SKM-1 treated with dmso at 0.1 percent for 144 hours (cell line): ENCODE results near the gene CES5A.
A peak's percentile ranks its signal among the peaks of the same experiment; 100 is the strongest.
"Not testable (repeated sequence)": the region's sequence is repeated elsewhere in the genome, so short reads cannot be mapped to it uniquely, and the experiment has no call there.

Source experiments
- DNase-seq: peaks from one replicate; lab custom pipeline; 2025; ENCODE audit not compliant: unreplicated experiment; lab: John Stamatoyannopoulos, UW

The CES5A gene, protein sequence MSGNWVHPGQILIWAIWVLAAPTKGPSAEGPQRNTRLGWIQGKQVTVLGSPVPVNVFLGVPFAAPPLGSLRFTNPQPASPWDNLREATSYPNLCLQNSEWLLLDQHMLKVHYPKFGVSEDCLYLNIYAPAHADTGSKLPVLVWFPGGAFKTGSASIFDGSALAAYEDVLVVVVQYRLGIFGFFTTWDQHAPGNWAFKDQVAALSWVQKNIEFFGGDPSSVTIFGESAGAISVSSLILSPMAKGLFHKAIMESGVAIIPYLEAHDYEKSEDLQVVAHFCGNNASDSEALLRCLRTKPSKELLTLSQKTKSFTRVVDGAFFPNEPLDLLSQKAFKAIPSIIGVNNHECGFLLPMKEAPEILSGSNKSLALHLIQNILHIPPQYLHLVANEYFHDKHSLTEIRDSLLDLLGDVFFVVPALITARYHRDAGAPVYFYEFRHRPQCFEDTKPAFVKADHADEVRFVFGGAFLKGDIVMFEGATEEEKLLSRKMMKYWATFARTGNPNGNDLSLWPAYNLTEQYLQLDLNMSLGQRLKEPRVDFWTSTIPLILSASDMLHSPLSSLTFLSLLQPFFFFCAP

DNA sequence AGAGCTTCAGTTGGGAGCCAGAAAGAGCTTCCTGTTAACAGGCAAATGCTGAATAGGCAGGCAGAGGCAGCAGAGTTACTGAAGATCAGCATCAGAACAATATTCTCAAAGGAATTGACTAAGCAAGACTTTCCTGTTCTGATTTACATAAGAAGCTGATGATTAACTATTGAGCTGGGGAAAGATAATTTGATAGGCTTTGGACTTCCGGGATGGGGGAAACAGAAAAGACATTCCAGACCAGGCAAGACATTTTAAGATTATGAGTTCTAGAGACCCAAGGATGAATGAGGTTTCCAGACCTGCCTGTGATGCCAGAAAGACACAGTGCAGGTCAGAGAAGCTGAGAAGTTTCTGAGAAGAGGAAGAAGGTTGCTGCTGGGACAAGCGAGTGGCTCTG lies at the start of gene CES5A:
TSS of gene CES5A (minus strand) at position 101 of the 400 bp plus-strand sequence. CDS start 152 bp downstream, outside the sequence.
- DNase-seq = no peak

DNA sequence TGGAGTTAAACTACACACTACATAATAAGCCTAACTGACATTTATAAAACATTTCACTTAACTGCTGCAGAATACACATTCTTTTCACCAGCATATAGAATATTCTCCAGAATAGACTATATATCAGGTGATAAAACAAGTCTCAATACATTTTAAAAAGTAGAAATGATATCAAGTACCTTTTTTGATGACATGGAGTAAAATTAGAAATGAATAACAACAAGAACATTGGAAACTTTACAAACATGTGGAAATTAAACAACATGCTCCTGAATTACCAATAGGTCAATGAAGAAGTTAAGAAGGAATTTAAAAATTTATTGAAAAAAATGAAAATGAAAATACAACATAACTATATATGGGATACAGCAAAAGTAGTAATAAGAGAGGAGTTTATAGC lies 47.5 kb upstream of the CES5A start:
- no peak for DNase-seq

DNA sequence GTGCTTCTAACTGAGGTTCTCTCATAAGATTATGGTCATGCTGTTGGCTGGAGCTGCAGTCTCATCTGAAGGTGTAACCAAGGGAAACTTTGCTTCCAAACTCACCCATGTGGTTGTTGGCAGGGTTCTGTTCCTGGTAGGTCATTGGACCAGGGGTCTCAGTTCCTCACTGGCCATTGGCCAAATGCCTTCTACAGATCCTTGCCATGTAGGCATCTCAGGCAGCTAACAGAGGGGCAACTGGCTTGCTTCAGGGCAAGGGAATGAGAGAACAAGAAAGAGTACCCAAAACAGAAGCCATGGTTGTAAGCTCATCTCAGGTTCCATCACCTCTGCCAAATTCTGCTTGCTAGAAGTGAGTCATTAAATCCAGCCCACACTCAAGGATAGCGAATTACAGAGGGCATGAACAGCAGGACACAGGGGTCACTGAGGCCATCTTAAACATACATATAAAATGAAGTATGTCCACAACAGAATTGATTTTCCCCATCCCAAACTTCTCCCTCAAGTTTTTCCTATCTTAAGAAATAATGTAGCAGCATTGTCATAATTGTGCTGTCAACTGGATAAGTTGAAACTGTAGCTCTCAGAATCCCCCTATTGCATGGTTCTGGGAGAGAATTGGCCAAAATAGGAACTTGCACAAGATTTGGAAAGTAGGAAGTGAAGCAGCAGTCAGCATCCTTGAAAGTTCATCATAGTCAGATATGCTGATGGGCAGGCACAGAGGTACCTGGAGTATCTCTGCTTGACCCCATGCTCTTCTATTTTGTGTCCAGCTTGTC lies 42.4 kb upstream of the CES5A start:
- peak; percentile 1 for DNase-seq

DNA sequence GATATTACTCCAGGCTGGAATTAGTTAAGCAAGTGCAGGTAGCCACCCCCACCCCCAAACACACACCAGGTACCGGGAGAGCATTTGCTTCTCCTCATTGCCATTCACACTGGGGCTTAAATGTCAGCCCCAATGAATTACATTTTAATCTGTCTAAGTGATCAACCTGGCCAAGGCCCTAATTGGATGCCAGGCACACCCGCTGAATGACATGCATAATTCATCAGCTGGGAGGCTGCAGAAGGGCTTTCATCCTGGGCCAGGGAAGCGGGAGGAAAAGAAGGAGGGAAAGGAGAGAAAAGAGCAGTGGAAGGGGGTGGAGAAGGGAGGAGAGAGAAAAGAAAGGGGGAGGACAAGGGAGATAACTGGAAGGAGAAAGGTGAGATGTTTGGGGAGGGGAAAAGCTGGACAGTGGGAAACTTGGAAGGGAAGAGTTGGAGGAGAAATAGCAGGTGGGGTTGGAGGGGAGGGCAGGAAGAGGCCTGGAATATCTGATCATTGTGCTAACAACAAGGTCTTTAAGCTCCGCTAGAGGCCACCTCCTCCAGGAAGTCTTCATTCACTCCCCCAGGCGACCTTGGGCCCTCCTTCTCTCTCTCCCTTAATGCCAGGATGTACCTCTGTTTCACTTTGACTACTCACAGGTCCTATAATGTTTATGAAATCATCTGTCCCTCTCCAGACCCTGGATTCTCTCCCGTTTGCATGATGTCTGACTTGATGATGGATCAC lies 40.1 kb upstream of the CES5A start:
- DNase-seq = no peak

DNA sequence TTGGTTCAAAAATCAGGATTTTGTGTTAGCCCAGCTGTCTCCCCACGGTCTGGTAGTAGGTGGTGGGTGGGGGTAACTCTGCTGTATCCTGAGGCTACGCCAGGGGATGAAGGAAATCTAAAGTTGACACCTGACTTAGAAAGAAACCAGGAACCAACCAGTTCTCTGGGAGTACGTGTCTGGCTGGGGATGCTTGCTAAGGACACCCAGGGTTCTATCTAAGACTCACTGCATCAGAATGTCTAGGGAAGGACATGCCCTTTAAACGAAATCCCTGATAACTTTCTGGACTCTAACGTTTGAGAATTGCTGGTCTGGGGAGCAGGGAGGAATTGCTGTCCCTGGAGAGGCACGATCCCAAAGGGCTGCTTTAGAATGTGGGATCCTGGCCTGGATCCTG lies 39.2 kb upstream of the CES5A start:
- DNase-seq = no peak

DNA sequence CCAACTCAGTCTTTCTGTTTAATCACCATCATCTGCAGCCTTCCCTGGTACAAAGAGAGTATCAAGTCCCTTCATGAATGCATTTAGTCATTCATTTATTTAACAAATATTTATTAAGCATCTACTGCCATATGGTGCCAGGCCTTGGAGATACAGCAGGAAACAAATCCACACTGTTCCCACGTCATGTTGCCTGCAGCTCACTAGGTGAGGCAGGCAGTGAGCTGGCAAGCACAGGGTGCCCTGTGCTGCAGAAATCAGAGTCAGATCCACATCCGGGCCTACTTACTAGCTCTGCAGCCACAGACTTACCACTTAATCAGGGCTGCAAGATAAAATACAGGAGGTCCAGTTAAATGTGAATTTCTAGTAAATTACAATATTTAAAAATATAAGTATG lies 38.5 kb upstream of the CES5A start:
- DNase-seq = no peak

DNA sequence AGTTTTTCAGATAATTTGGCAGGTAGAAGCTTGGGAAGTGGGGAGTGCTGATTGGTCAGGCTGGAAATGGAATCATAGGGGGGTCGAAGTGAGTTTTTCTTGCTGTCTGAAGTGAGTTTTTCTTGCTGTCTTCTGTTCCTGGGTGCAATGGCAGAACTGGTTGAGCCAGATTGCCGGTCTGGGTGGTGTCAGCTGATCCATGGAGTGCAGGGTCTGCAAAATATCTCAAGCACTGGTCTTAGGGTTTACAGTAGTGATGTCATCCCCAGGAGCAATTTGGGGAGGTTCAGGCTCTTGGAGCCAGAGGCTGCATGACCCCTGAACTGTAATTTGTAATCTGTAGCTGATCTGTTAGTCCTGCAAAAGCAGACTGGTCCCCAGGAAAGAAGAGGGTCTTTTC lies 37.9 kb upstream of the CES5A start:
- not testable (repeated sequence) for DNase-seq

DNA sequence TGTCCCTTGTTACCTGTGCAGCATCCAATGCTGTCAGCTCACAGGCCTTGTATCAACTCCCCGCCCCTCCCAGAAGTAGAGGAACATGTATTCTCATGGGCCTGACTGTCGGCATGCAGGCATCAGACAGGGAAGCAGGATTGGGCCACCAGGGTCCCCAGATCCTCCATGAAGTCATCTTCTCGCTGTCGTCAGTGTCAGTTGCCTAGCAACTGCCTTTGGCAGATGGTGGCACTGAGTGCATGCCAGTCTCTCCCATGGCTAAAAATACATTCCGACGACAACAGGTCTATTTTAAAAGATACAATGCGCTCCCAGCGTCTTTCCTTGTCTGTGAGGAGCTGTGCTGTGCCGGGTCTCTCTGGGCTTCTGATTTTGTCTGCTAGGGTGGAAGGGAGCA lies 36.8 kb upstream of the CES5A start:
- no peak for DNase-seq

DNA sequence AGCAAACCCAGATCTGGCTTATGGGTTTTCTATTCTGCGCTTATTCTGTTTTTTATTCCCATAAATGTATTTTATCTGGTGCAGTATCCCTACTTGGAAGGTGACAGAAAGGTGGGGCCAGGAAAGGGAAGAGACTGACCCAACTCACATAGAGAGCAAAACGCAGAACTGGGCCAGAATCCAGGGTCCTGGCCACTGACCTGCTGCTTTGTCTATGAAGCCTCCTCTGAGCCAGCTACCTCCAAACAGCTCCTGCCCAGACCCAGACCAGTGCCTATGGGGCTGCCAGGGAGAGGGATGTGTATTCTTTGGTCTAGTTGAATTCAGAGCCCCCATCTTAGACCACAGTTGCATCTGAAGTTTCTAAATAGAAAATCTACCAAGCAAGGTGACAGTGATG lies 36.4 kb upstream of the CES5A start:
- DNase-seq = no peak

DNA sequence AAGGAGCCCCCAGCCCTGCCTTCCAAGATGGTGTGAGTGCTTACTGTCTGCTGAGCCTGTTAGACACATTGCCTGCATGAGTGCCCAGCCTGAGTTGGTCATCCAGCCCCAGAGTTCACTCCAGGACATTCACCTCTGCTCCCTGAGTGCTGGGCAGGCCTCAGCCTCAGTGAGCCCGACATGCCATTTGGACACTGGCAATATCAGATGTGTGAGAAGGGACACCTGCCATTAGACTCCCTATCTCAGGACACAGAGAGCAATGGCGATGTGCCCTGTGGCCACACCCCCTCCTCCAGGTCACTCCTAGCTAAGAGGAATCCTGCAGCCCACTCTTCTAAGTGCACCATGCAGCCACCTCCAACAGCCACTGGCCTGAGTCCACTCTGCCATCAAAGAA lies 34.7 kb upstream of the CES5A start:
- DNase-seq = no peak

DNA sequence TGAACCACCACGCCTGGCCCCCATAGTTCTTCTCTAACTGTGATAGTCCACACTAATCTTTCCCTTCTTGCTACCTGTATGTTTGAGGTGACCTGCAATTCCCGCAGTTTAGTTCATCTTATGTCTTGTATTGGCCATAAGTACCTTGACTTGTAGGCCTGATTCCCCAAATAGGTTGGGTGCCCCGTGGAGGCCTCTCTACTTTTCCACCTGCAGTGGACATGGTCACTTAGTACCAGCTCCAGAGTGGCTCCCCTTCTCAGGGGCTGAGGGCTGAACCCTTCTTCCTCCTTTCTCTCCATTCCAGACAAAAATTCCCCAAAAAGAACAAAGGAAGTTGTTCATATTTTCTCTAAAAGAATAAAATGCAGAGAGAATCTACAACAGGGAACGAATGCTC lies 33.5 kb upstream of the CES5A start:
- DNase-seq = no peak

DNA sequence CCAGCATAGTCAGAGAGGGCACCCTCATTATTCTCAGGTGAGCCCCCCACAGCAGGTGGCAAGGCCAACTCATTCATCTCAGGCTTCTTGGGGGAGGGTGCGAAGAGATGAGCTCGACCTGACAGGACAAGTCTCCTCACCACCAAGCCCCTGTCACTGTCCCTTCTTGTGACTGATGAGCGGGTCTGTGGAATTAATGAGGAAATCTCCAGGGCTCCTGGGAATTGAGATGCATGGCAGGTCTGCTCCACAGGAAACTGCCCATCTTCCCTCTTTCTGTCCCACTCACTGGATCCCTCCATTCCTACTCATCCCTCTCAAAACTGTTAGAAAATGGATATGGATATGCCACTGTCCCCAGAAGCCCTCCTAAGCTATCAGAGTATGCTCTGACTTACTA lies 32.5 kb upstream of the CES5A start:
- DNase-seq = no peak

DNA sequence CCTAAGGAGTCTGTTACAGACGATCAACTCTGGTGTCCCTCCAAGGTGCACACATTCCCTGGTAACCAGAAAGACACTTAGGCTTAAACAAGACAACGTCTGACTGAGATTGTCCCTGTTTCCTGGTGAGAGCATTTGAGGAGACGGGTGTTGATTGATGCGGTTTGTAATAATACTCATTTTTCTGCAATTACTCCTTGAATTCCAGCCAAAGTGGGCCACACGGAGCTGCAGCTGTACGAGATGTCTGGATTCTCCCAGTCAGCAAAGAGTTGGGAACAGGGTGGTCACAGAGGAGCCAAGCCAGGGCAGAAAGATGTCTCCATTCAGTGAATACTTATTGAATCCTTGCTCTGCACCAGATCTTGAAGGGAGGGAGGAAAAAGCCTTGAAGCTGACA lies 30.9 kb upstream of the CES5A start:
- no peak for DNase-seq

DNA sequence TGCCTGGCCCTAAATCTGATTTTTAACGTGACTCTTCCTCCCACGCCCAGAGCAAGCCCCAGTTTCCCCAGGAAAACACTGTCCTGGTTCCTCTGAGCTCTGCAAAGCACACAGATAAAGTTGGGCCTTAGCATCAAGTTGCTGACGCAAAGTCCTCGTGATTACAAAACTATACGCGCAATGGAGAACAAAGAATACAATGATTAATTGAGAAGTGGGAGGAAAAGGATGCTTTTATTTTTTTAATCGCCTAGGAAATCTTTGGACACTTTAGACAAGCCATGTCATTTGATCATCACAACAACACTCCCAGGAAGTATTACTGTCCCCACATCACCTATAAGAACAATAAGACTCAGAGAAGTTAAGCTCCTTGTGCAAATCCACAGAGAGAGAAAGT lies 30.5 kb upstream of the CES5A start:
- DNase-seq = no peak

DNA sequence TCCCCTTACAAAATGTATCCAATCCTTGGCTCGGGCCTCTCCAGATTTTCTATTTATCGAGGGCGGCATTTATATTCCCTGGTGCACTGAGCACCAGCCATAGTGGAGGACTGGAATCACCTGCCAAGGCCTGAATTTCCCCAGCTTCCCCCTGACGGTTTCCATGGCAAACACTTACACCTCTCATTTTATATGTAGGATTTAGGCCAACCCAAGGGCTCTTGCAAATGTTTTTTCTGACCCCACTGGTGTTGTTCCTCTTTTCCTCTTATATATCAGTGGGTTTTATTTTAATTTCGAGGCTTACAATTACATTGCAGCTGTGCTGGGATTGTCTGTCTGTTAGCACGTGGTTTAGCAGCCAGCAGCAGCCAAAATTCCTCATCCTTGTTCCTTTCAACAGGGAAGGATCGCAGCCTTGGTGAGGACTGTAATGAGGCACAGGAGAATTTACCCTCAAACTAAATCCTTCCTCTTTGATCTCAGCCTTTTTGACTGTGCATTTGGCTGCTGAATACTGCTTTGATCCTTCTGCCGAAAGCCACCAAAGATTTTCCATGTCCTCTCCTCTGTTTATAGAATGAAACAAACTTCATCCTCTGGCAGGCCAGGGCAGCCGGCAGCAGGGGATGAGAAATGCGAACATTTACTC lies 26.5 kb upstream of the CES5A start:
- no peak for DNase-seq

DNA sequence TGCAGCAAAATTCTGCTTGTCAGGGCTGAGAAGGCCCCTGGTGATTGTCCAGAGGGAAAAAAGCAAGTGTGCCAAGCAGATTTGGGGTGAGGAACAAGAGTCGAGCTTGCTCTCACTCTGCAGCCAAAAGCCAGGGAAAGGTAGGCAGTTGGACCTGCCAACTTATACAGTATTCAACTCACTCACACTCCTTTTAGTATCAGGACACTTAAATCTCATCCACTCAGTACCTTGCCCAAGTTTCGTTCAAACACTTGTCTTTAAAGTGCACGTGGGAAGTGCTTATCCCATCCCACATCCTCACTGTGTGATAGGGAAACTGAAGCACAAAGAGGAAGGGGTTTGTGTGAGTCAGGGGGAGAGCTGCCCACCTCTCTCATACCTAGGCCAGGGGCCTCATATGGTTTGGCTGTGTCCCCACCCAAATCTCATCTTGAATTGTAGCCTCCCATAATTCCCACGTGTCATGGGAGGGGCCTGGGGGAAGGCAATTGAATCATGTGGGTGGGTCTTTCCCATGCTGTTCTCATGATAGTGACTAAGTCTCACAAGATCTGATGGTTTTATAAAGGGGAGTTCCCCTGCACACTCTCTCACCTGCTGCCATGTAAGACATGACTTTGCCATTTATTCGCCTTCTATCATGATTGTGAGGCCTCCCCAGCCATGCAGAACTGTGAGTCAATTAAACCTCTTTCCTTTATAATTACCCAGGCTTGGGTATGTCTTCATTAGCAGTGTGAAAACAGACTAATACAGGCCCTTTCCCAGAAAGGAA lies 25.6 kb upstream of the CES5A start:
- no peak for DNase-seq

DNA sequence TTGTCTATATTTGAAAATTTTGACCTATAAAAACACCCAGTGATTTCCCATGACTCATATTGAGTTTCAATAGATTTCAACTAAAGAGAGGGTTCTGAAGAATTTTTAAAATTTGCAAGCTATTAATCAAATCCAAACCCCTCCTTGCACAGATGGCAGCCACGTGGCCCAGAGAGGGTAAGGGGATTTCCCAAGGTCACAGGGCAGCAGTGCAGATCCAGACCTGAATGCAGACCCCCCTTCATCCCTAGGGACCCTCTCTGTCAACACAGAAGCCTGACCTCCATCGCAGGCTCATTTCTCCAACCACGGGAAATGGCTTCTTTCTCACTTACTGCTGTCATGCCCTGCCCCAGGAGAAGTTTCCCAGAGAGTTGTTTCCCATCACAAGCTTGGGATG lies 24.7 kb upstream of the CES5A start:
- DNase-seq = no peak

DNA sequence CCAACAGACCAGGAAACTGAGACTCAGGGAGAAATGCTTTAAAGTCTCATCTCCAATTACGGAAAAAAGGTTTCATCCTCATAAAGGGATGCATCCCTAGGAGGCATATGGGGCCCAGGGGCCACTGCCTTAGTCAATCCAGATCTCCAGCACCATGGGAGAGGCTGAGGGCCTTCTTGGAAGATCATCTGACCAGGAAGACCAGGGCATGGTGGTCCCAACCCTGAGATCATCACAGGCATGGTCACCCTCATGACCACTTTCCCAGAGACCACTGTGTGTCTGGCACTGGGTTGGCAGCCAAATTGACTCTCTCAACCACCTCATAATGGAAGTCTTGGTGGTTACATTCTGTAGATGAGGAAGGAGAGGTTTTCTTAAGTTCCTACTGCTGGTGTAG lies 23.4 kb upstream of the CES5A start:
- DNase-seq = no peak

DNA sequence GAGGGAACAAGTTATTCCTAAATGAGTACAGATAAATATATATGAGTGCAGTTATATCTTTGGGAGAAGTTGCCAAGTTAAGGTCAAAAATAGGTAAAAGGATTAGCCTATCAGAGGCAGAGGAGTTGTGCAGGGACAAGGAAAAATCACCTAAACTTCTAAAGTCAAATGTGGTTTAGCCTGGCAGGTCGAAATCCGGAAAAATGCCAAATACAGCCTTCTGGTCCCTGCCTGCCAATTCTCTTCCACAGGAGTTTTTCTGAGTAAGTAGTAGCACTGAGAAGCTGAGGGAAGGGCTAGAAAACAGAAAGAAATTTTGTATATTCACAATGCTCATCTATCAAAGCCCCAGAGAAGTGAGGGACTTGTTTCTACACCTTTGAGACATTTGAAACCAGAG lies 17.6 kb upstream of the CES5A start:
- no peak for DNase-seq

DNA sequence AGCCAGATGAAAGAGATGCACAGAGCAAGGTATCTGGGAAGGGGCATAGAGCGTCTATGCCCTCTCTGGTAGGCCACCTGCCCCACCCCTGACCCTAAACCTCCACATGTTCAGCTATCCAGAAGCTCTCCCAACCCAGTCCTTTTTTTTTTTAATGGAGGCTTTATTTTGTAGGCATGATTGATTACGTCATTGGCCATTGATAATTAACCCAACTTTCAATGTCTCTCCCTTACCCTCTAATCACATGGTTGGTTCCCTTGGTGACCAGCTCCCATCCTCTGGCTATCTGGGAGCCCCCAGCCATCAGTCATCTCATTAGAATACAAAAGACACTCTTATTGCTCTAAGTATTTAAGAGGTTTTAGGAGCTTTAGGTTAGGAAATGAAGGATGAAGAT lies 14.3 kb upstream of the CES5A start:
- no peak for DNase-seq
